Upper lobe of left lung (tissue), 4 donors: Measurements from ENCODE around the gene CPEB1.

ENCODE experiments used
- EP300 ChIP-seq, 4 donors: sonication (generic); formaldehyde crosslinking; IDR thresholded peaks; one replicate each; pipeline ENCODE4 v1.5.1; 2017; ENCODE audit warnings: antibody characterized with exemption in 4 of 4, control low read depth in 2 of 4
- POLR2A ChIP-seq, 4 donors: fragments of 450-650 bp; IDR thresholded peaks; one replicate each; pipeline ENCODE4 v1.5.1; 2016 to 2017; ENCODE audit warnings: antibody characterized with exemption in 4 of 4, mild to moderate bottlenecking in 2 of 4
- TF ChIP-seq, protein P1 (sequence below), 6 experiments: fragments of 450-650 bp in 4 of 6; fragments of 200-600 bp in 2 of 6; sonication (generic) in 2 of 6; IDR thresholded peaks; one replicate each; pipeline ENCODE4 v1.5.1; 2016 to 2019; ENCODE audit warnings: antibody characterized with exemption in 6 of 6

DNA sequence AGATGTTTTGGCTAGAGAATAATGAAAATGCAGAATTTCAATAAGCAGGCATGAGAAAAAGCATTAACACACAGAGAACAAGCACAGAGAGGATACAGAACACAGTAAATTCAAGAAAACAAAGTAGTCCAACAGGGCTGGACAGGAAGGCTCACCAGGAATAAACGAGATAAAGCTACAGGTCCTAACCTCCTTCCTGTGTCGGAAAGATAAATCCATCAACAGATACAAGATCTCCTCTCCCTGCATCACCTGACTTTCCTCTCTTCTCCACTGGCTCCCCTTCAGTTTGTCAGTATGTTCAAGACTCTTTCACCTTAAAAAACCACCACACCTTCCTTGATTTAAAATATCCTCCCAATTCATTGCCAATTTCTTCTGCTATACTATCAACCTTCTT lies 11.4 kb downstream of the CPEB1 start:
- no peak for TF ChIP-seq POLR2A (IDR thresholded peaks at IDR 0.05)
- no peak for TF ChIP-seq EP300 (IDR thresholded peaks at IDR 0.05)
- TF ChIP-seq, protein P1, sequence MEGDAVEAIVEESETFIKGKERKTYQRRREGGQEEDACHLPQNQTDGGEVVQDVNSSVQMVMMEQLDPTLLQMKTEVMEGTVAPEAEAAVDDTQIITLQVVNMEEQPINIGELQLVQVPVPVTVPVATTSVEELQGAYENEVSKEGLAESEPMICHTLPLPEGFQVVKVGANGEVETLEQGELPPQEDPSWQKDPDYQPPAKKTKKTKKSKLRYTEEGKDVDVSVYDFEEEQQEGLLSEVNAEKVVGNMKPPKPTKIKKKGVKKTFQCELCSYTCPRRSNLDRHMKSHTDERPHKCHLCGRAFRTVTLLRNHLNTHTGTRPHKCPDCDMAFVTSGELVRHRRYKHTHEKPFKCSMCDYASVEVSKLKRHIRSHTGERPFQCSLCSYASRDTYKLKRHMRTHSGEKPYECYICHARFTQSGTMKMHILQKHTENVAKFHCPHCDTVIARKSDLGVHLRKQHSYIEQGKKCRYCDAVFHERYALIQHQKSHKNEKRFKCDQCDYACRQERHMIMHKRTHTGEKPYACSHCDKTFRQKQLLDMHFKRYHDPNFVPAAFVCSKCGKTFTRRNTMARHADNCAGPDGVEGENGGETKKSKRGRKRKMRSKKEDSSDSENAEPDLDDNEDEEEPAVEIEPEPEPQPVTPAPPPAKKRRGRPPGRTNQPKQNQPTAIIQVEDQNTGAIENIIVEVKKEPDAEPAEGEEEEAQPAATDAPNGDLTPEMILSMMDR (IDR thresholded peaks at IDR 0.05): no peak
